Measurements from ENCODE around the gene FBXO21. TPM values are rescaled to one million over a fixed set of nuclear protein-coding genes. Genes with fewer than 3 reads are reported as not detected.

The FBXO21 gene
- total RNA-seq, 1 experiment from 2014 or later: 230 TPM

- H3K27ac ChIP-seq (ENCODE audit: low read length): no peak overlapping the region
- peaks cover under 1% of the 10 kb centered on the region; the same call in 1 of the 2 replicates for H3K4me1 ChIP-seq (ENCODE audit: insufficient read depth, low read length)
- H2AFZ ChIP-seq (ENCODE audit: low read length): no peak overlapping the region
- no peak overlapping the region for H3K4me3 ChIP-seq (ENCODE audit: low read length)
- TF ChIP-seq EZH2 (IDR thresholded peaks at IDR 0.05; ENCODE audit: low read length, unreplicated experiment) (no peak), CTCF (conservative IDR thresholded peaks at IDR 0.05; ENCODE audit: low read depth, low read length) (no peak), EZH2phosphoT487 (IDR thresholded peaks at IDR 0.05; ENCODE audit: borderline replicate concordance, low read length) (no peak)
- H3F3A ChIP-seq (ENCODE audit: low read length, unreplicated experiment): no peaks in the 10 kb centered on the region
- H3K27me3 ChIP-seq (ENCODE audit: low read length): peaks cover 69% of the 10 kb centered on the region
- no peak overlapping the region for H3K9ac ChIP-seq (ENCODE audit: low read length)
- intact Hi-C loops (cut with micrococcal nuclease): no loop called here
- H3K9me3 ChIP-seq (ENCODE audit: low read length): no peaks in the 10 kb centered on the region
- no peaks in the 10 kb centered on the region for H3K79me2 ChIP-seq (ENCODE audit: low read length)
- no peak for DNase-seq
- H3K9me2 ChIP-seq (replicated peaks; ENCODE audit: low read length): no peaks in the 10 kb centered on the region
- ChIA-PET POLR2A (ENCODE audit: unreplicated experiment) (no interaction called here), CTCF (no interaction called here)
- no peak overlapping the region for H3K4me2 ChIP-seq (ENCODE audit: low read length)
- BruUV-seq (replicated peaks): no TSS peak
- ATAC-seq: no peak
- no peaks in the 10 kb centered on the region for H4K20me1 ChIP-seq (ENCODE audit: low read length)
- H3K36me3 ChIP-seq (ENCODE audit: low read depth, low read length): no peaks in the 10 kb centered on the region
These were observed 96.8 kb downstream of the FBXO21 start for GRCh38 chr12:117093431-117093830.

GRCh38 chr12:117092886-117093285 lies 97.4 kb downstream of the FBXO21 start:
- H3K9ac ChIP-seq (ENCODE audit: low read length): no peak overlapping the region
- DNase-seq (no peak), ATAC-seq (no peak)
- POLR2A ChIA-PET (ENCODE audit: unreplicated experiment): no interaction called here
- H3F3A ChIP-seq (ENCODE audit: low read length, unreplicated experiment): no peaks in the 10 kb centered on the region
- H3K9me2 ChIP-seq (replicated peaks; ENCODE audit: low read length): no peaks in the 10 kb centered on the region
- intact Hi-C loops (cut with micrococcal nuclease): no loop called here
- no peak overlapping the region for H3K4me2 ChIP-seq (ENCODE audit: low read length)
- no peak overlapping the region for H3K27ac ChIP-seq (ENCODE audit: low read length)
- CTCF ChIA-PET: no interaction called here
- no peaks in the 10 kb centered on the region for H3K4me1 ChIP-seq (ENCODE audit: insufficient read depth, low read length)
- peaks cover 64% of the 10 kb centered on the region for H3K27me3 ChIP-seq (ENCODE audit: low read length)
- H3K9me3 ChIP-seq (ENCODE audit: low read length): no peaks in the 10 kb centered on the region
- no peak overlapping the region for H3K4me3 ChIP-seq (ENCODE audit: low read length)
- H3K79me2 ChIP-seq (ENCODE audit: low read length): no peaks in the 10 kb centered on the region
- TF ChIP-seq EZH2 (IDR thresholded peaks at IDR 0.05; ENCODE audit: low read length, unreplicated experiment) (no peak), CTCF (conservative IDR thresholded peaks at IDR 0.05; ENCODE audit: low read depth, low read length) (no peak), EZH2phosphoT487 (IDR thresholded peaks at IDR 0.05; ENCODE audit: borderline replicate concordance, low read length) (no peak)
- no TSS peak for BruUV-seq (replicated peaks)
- H4K20me1 ChIP-seq (ENCODE audit: low read length): no peaks in the 10 kb centered on the region
- no peaks in the 10 kb centered on the region for H3K36me3 ChIP-seq (ENCODE audit: low read depth, low read length)
- no peak overlapping the region for H2AFZ ChIP-seq (ENCODE audit: low read length)

GRCh38 chr12:117092511-117092780 lies 97.8 kb downstream of the FBXO21 start:
- no TSS peak for BruUV-seq (replicated peaks)
- Histone ChIP-seq H4K20me1 (ENCODE audit: low read length) (no peaks in the 10 kb centered on the region), H3K79me2 (ENCODE audit: low read length) (no peaks in the 10 kb centered on the region), H3K36me3 (ENCODE audit: low read depth, low read length) (no peaks in the 10 kb centered on the region), H3K9me3 (ENCODE audit: low read length) (no peaks in the 10 kb centered on the region), H3K9ac (ENCODE audit: low read length) (no peak overlapping the region), H3K9me2 (replicated peaks; ENCODE audit: low read length) (no peaks in the 10 kb centered on the region), H3K27ac (ENCODE audit: low read length) (no peak overlapping the region), H2AFZ (ENCODE audit: low read length) (no peak overlapping the region), H3F3A (ENCODE audit: low read length, unreplicated experiment) (no peaks in the 10 kb centered on the region), H3K4me2 (ENCODE audit: low read length) (no peak overlapping the region), H3K27me3 (ENCODE audit: low read length) (peaks cover 59% of the 10 kb centered on the region), H3K4me1 (ENCODE audit: insufficient read depth, low read length) (no peaks in the 10 kb centered on the region), H3K4me3 (ENCODE audit: low read length) (no peak overlapping the region)
- POLR2A ChIA-PET (ENCODE audit: unreplicated experiment): no interaction called here
- TF ChIP-seq EZH2phosphoT487 (IDR thresholded peaks at IDR 0.05; ENCODE audit: borderline replicate concordance, low read length) (no peak), CTCF (conservative IDR thresholded peaks at IDR 0.05; ENCODE audit: low read depth, low read length) (no peak), EZH2 (IDR thresholded peaks at IDR 0.05; ENCODE audit: low read length, unreplicated experiment) (no peak)
- DNase-seq (no peak), ATAC-seq (no peak)
- intact Hi-C loops (cut with micrococcal nuclease): no loop called here
- CTCF ChIA-PET: no interaction called here

Other genes with a start within 250 kb of the FBXO21 start
- 0.75 and 2.1 TPM in 2 replicates for gene TESC, start 91.1 kb downstream of the FBXO21 start, total RNA-seq (2014; rRNA removed)
- 0.11 and 0.40 TPM in 2 replicates for gene NOS1, start 171.2 kb upstream of the FBXO21 start, total RNA-seq (2014; rRNA removed)